NCI-H2107 (cell line): Measurements from ENCODE around the gene SH3BP2.

ENCODE experiments used
- DNase-seq: peaks from one replicate; lab custom pipeline; 2025; lab: John Stamatoyannopoulos, UW

Gene SH3BP2

GRCh38 chr4:2856266-2856665 is 63.4 kb downstream of the SH3BP2 start:
- no peak for DNase-seq

DNA sequence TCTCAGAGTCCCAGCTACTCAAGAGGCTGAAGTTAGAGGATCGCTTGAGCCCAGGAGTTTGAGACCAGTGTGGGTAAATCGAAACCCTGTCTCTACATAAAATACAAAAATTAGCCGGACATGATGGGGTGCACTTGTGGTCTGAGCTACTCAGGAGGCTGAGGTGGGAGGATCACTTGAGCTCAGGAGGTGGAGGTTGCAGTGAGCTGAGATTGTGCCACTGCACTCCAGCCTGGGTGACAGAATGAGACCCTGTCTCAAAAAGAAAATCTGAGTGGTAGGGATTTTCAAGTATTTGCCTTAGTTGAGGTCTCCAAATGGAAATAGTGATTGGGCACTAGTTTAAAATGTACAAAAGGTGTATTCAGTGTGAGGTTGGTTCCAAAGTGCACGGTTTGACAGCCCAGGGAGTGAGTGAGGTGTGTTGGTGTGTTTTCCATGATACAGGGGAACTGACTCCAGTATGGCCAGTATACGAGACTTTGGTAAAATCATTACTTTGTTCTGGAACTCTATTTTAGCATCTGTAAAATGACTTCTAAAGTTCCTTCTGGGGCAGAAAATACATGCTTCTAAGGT is 64.6 kb downstream of the SH3BP2 start:
- DNase-seq: no peak

GRCh38 chr4:2858451-2859217 is 65.7 kb downstream of the SH3BP2 start:
- DNase-seq: no peak

- no peak for DNase-seq
Observed at GRCh38 chr4:2859514-2859913, 66.6 kb downstream of the SH3BP2 start.

- DNase-seq: no peak
Observed at GRCh38 chr4:2860391-2861348, 67.8 kb downstream of the SH3BP2 start.

DNA sequence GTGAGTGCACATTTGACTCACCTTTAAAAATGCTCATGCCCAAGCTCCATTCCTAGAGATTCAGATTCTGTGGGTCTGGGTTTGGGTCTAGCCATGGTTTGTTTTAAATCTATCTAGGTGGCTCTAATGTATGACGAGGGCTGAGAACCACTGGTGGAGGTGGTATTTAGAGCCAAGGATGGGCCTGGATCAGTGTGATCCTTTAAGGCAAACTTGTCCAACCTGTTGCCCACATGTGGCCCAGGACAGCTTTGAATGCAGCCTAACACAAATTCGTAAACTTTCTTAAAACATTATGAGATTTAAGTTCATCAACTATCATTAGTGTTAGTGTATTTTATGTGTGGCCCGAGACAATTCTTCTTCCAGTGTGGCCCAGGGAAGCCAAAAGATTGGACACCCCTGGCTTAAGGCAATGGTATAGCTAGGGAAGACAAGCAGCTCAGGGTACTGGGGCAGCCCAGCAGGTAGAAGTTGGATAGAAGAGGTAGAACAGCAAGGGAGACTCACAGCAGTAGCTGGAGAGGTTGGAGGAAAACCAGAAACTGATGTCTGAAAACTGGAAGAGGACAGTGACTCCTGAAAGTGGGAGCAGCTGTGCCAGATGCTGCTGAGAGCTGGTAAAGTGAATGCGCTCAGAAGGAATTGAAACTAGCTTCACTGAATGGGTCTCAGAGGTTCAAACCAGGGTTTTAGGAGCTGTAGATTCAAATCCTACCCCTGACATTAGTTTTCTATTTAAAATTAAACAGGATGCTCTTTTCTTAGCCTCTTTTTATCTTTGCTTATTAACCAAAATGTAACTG is 68.9 kb downstream of the SH3BP2 start:
- DNase-seq: no peak

DNA sequence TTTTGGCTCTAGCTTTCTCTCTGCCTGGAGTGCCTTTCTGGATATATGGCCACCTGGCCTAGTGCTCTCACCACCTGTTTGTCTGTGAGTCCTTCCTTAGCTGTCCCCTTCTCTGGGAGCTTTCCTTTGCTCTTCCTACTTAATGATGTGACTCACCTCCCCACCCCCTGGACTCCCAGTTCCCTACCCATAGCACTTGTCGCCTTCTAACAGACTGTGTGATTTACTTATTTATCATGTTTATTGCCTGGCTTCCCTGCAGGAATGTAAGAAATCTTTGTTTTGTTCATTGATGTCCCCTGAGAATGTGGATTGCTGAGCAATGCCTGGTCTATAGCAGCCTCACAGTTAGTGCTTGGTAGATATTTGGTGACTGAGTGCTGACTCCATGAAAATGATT is 69.6 kb downstream of the SH3BP2 start:
- no peak for DNase-seq

DNA sequence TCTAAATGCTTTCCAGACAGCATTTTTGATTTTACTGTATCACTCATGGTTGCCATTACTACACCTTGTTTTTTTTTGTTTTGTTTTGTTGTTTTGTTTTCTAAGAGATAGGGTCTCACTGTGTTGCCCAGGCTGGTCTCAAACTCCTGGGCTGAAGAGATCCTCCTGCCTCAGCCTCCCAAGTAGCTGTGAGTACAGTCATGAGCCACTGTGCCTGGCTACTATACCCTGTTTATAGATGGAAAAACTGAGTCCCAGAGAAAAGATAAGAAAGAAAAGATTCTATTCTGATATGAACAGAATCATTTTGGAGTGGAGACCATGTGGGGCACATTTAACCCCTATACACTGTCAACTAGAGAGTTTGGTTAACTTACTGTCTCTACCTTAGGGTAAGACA is 70.8 kb downstream of the SH3BP2 start:
- DNase-seq: no peak

GRCh38 chr4:2865196-2865780 is 72.4 kb downstream of the SH3BP2 start:
- DNase-seq: no peak

- DNase-seq: no peak
Observed at GRCh38 chr4:2866160-2866861, 73.4 kb downstream of the SH3BP2 start.

GRCh38 chr4:2866891-2867290 is 74.0 kb downstream of the SH3BP2 start:
- no peak for DNase-seq

- no peak for DNase-seq
Observed at GRCh38 chr4:2867758-2868491, 75.0 kb downstream of the SH3BP2 start.

DNA sequence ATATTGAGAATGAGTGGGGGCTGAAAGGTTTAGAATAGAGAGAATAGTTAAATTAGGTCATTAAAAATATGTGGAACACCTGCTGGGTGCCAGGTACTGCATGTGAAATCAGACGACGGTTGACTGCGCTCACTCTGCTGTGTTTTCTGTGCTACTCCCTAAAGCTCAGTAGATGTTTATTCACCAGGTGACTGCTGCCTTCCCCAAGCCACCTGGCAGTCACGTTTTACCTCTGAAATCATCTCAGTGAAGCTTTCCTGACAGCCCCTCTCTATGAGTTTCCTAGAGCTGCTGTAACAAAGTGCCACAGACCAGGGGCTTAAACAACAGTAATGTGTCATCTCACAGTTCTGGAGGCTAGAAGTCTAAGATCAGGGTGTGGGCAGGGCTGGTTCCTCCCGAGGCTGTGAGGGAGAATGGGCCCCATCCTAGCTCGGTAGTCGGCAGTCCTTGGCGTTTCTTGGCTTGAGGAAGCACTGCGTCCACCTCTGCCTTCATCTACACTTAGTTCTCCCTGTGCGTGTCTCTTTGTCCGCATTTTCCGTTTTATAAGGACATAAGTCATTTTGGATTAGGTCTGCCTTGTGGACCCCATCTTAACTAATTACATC is 76.1 kb downstream of the SH3BP2 start:
- DNase-seq: no peak

DNA sequence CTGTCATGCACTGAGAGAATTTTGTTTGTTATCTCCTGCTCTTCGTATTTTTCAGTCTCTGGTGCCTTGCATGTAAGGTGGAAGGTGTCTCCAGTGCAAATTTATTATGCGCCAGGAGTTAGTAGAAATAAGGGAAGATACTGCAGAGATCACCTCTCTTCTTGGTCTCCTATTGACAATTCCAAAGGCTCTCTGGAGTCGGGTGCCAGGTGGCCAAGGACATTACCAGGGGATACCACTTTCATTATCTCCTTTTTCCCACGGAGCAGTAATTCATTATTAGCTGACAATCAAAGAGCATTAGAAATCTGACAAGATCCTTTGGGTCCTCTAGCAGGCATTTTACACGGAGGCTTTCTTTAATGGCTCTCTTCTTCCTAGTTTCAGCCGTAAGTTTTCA is 76.8 kb downstream of the SH3BP2 start:
- DNase-seq: no peak

DNA sequence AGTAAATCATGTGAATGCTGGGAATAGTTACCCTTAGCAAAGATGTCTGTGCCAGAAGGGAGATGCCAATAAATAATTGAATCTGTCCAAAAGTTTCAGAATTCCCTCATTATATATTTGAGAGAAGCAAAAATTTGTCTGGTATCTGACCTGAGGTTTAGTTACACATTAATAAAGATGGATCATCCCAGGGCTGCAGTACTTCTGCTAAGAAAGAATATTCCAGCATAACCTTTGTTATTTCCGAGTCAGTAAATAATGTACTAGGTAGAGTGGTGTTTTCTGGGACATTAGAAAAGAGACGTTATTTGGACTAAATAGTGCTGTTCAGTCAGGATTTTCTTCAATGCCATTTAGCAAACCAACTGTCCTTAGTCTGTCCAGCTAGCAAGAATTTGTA is 77.2 kb downstream of the SH3BP2 start:
- no peak for DNase-seq

GRCh38 chr4:2871466-2871865 is 78.6 kb downstream of the SH3BP2 start:
- no peak for DNase-seq

GRCh38 chr4:2871911-2872310 is 79.0 kb downstream of the SH3BP2 start:
- DNase-seq: no peak

DNA sequence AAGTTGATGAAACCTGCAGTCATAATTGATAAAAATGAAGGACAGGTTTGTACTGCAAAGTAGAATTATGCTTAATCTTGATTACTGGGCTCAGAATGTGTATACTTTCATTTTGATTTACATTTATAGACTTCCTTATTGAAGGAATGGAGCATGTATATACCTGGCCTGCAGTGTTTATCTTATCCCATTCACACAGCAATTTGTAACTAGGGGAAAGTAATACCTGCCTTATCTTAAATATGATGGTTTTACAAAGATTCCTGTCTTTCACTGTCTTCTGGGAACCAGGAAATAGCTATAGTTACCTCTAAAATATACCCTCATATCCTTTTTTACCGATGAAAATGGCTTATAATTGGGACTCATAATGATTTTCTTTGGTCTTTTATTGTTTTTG is 80.4 kb downstream of the SH3BP2 start:
- DNase-seq: no peak

DNA sequence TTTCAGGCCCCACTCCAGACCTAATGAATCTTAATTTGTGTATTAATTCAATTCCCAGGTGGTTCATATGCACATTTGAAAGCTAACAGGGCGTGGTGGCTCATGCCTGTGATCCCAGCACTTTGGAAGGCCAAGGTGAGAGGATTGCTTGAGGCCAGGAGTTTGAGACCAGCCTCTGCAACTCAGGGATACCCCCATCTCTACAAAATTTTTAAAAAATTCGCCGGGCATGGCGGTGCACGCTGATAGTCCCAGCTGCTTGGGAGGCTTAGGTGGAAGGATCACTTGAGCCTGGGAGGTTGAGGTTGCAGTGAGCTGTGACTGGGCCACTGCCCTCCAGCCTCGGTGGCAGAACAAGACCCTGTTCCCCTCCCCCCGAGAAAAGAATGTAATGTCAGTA is 82.0 kb downstream of the SH3BP2 start:
- DNase-seq: no peak

DNA sequence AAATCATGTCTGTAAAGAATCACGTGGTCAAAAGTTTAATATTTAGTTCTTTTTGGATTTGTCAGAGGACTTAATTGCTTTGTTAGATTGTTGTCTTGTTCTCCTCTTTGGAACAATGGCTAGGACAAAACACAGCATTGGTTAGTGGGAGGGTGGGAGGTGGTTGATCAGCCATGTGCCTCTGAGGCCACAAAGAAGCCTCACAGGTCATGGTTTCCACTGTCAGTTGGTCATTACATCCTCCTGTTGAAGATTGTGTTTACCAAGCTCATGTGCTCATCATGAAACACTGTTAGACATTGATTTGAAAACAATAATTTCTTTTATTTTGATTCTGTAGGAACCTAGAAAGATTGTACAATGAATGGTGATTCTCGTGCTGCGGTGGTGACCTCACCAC is 82.7 kb downstream of the SH3BP2 start:
- no peak for DNase-seq
